A673 (cell line): ENCODE measurements around the gene NNMT. TPM values are rescaled to one million over a fixed set of nuclear protein-coding genes. Genes with fewer than 3 reads are reported as not detected.

Experiments
- BruUV-seq: library from RNA; stranded (reverse); fragments of 400-500 nt; replicated peaks from 2 replicates; lab custom pipeline; 2021; lab: Mats Ljungman, UMichigan
- CTCF ChIA-PET: fragments of 300-600 bp; sonication (Branson Sonifier 250); formaldehyde crosslinking; loops from one replicate; lab custom pipeline; 2022; ENCODE audit warnings: antibody characterized with exemption; lab: Charles Lee
- POLR2A ChIA-PET: fragments of 300-600 bp; sonication (Branson Sonifier 250); formaldehyde crosslinking; loops from one replicate; lab custom pipeline; 2022; ENCODE audit warnings: antibody characterized with exemption; ENCODE audit not compliant: low non-redundant PET; lab: Charles Lee
- DNase-seq: peaks from one replicate; pipeline ENCODE4 v3.0.0-alpha.2; 2015; ENCODE audit warnings: low spot score
- H3K27ac ChIP-seq: fragments of 200-600 bp; sonication (generic); 2 replicates; pipeline ENCODE4 v1.5.1; 2016; ENCODE audit warnings: mixed run types, low read depth, mild to moderate bottlenecking, mixed read lengths, antibody characterized with exemption, low read length; ENCODE audit not compliant: poor library complexity, severe bottlenecking
- H3K27me3 ChIP-seq: fragments of 200-600 bp; sonication (generic); replicated peaks from 2 replicates; pipeline ENCODE4 v1.6.1; 2017; ENCODE audit warnings: mixed run types, low read depth, mild to moderate bottlenecking, mixed read lengths, antibody characterized with exemption, low read length; ENCODE audit not compliant: insufficient read depth, poor library complexity
- H3K36me3 ChIP-seq: fragments of 200-600 bp; sonication (generic); 2 replicates; pipeline ENCODE4 v1.6.1; 2016; ENCODE audit warnings: mixed run types, mild to moderate bottlenecking, mixed read lengths, antibody characterized with exemption, low read length; ENCODE audit not compliant: insufficient read depth, poor library complexity, severe bottlenecking
- H3K4me1 ChIP-seq: fragments of 200-600 bp; sonication (generic); 2 replicates; pipeline ENCODE4 v1.6.1; 2017; ENCODE audit warnings: mixed run types, mild to moderate bottlenecking, mixed read lengths, antibody characterized with exemption, low read length; ENCODE audit not compliant: insufficient read depth, poor library complexity, severe bottlenecking
- H3K4me3 ChIP-seq: fragments of 200-600 bp; sonication (generic); 2 replicates; pipeline ENCODE4 v1.5.1; 2016; ENCODE audit warnings: low read depth, mixed run types, mild to moderate bottlenecking, mixed read lengths, low read length; ENCODE audit not compliant: poor library complexity, severe bottlenecking
- H3K9me3 ChIP-seq: fragments of 200-600 bp; sonication (generic); 2 replicates; pipeline ENCODE4 v1.6.1; 2016; ENCODE audit warnings: mixed run types, low read depth, mild to moderate bottlenecking, mixed read lengths, antibody characterized with exemption, low read length; ENCODE audit not compliant: poor library complexity, severe bottlenecking
- EZH2 ChIP-seq: fragments of 200-600 bp; sonication (generic); IDR thresholded peaks from 2 replicates; pipeline ENCODE4 v1.6.1; 2017; ENCODE audit warnings: borderline replicate concordance, low read depth, mild to moderate bottlenecking, mixed read lengths, antibody characterized with exemption, low read length; ENCODE audit not compliant: poor library complexity, severe bottlenecking
- intact Hi-C: fragments of 100-400 bp; cut with micrococcal nuclease; formaldehyde crosslinking; loops from one replicate; pipeline ENCODE4 v1.10.0; 2022; ENCODE audit not compliant: unreplicated experiment
- total RNA-seq: library from RNA; stranded (reverse); gene quantifications from 2 replicates; pipeline ENCODE4 v1.2.3, GENCODE V29; 2021
- TF ChIP-seq, protein P1 (sequence below): fragments of 300-800, 200-600 bp; sonication (generic); conservative IDR thresholded peaks from 2 replicates; pipeline ENCODE4 v1.5.1; 2017; ENCODE audit warnings: low read depth, mild to moderate bottlenecking, antibody characterized with exemption, low read length, moderate library complexity, mixed read lengths

Gene NNMT
- total RNA-seq, 1 experiment from 2014 or later = 0.64 TPM

- no peak for DNase-seq
- CTCF ChIA-PET = no interaction called here
- Histone ChIP-seq H3K27me3 (peaks cover 29% of the 10 kb centered on the region), H3K9me3 (no peaks in the 10 kb centered on the region), H3K27ac (no peak overlapping the region), H3K36me3 (no peaks in the 10 kb centered on the region), H3K4me3 (no peak overlapping the region), H3K4me1 (no peaks in the 10 kb centered on the region)
- intact Hi-C loops = no loop called here
- no TSS peak for BruUV-seq
- TF ChIP-seq, protein P1, sequence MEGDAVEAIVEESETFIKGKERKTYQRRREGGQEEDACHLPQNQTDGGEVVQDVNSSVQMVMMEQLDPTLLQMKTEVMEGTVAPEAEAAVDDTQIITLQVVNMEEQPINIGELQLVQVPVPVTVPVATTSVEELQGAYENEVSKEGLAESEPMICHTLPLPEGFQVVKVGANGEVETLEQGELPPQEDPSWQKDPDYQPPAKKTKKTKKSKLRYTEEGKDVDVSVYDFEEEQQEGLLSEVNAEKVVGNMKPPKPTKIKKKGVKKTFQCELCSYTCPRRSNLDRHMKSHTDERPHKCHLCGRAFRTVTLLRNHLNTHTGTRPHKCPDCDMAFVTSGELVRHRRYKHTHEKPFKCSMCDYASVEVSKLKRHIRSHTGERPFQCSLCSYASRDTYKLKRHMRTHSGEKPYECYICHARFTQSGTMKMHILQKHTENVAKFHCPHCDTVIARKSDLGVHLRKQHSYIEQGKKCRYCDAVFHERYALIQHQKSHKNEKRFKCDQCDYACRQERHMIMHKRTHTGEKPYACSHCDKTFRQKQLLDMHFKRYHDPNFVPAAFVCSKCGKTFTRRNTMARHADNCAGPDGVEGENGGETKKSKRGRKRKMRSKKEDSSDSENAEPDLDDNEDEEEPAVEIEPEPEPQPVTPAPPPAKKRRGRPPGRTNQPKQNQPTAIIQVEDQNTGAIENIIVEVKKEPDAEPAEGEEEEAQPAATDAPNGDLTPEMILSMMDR = no peak
- TF ChIP-seq EZH2 = no peak
- POLR2A ChIA-PET = no interaction called here
Observed at GRCh38 chr11:114302663-114303062, 6.5 kb downstream of the NNMT start.

DNA sequence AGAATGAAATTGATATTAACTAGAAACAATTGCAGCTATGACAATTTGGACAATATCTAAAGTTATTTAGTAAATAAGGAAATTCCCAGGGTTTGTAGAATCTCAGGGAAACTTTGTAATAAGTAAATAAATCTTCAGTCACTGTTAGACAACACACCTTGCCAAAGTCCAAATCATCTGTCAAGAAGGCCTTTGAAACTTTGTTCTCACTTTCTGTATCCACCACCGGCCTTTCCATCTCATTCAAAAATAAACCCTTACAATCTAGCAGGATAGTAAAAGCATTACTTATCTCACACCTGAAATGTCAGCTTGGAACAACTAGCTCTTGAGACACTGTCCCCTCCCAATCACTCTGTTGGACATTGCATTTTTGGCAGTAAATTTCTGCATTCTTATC is 7.9 kb downstream of the NNMT start:
- intact Hi-C loops = no loop called here
- H3K4me3 ChIP-seq = no peak overlapping the region
- CTCF ChIA-PET = no interaction called here

DNA sequence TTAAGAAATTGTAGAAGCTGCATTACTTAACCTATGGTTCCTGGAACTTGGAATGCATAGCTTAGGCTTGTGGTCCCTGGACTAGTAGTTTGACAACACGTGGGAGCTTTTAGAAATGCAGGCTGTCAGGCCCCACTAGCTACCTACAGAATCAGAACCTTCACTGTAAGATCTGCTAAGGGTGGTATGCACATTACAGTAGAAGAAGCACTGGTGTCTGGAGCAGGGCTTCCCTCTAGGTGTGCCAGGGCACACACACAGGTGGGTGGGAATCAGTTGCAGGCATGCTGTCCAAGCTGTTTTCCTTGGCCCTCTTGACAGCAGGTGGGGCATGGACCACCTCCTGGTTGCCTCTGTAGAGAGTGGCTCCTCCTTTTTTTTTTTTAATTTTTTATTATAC is 8.8 kb downstream of the NNMT start:
- no peak overlapping the region for H3K4me3 ChIP-seq
- DNase-seq = no peak
- BruUV-seq = no TSS peak
- peaks cover 52% of the 10 kb centered on the region for H3K27me3 ChIP-seq
- no peaks in the 10 kb centered on the region for H3K36me3 ChIP-seq
- TF ChIP-seq EZH2 = no peak
- TF ChIP-seq, protein P1 = no peak
- CTCF ChIA-PET = no interaction called here
- POLR2A ChIA-PET = no interaction called here
- H3K9me3 ChIP-seq = no peaks in the 10 kb centered on the region
- H3K27ac ChIP-seq = no peak overlapping the region
- intact Hi-C loops = no loop called here
- no peaks in the 10 kb centered on the region for H3K4me1 ChIP-seq

More for the DNA sequence above, 7.9 kb downstream of the NNMT start:
- Histone ChIP-seq H3K27me3 (peaks cover 43% of the 10 kb centered on the region), H3K9me3 (no peaks in the 10 kb centered on the region), H3K36me3 (no peaks in the 10 kb centered on the region), H3K4me1 (no peaks in the 10 kb centered on the region), H3K27ac (no peak overlapping the region)
- no peak for TF ChIP-seq EZH2
- TF ChIP-seq, protein P1 = no peak
- no TSS peak for BruUV-seq
- POLR2A ChIA-PET = no interaction called here
- no peak for DNase-seq
